Measurements from ENCODE around the gene TRIM58.

DNA sequence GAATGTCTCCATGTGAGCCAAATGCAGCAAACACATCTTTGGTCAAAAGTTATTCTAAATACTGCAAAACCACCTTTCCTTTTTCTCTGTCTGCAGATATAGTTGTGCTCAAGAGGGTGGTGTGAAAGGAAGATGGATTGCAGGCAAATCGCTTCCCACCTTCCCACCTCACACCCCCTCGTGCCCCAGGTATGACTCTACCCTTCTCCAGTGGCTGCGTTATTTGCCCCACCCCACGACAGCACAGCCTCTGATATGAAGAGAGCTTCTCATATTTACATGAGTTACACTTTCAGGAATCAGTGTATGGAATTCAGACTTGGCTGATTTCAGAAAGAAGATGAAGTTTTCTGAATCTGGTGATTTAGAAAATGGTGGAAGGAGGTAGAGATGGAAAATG is 5.8 kb downstream of the TRIM58 start:
- TF ChIP-seq, protein P1, sequence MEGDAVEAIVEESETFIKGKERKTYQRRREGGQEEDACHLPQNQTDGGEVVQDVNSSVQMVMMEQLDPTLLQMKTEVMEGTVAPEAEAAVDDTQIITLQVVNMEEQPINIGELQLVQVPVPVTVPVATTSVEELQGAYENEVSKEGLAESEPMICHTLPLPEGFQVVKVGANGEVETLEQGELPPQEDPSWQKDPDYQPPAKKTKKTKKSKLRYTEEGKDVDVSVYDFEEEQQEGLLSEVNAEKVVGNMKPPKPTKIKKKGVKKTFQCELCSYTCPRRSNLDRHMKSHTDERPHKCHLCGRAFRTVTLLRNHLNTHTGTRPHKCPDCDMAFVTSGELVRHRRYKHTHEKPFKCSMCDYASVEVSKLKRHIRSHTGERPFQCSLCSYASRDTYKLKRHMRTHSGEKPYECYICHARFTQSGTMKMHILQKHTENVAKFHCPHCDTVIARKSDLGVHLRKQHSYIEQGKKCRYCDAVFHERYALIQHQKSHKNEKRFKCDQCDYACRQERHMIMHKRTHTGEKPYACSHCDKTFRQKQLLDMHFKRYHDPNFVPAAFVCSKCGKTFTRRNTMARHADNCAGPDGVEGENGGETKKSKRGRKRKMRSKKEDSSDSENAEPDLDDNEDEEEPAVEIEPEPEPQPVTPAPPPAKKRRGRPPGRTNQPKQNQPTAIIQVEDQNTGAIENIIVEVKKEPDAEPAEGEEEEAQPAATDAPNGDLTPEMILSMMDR (conservative IDR thresholded peaks at IDR 0.05) = no peak
- TF ChIP-seq ZFX (IDR thresholded peaks at IDR 0.05) = no peak
